Kidney epithelial cell (primary cell): ENCODE results near the gene DMTF1. TPM values are rescaled to one million over a fixed set of nuclear protein-coding genes. Genes with fewer than 3 reads are reported as not detected.

Source experiments
- DNase-seq: peaks from one replicate; pipeline ENCODE4 v3.0.0-alpha.2; 2010; ENCODE audit warnings: low read depth
- H3K27me3 ChIP-seq: 2 replicates; pipeline ENCODE4 v1.6.0; 2011; ENCODE audit warnings: low read length; ENCODE audit not compliant: control insufficient read depth, insufficient read depth
- H3K36me3 ChIP-seq: 2 replicates; pipeline ENCODE4 v1.5.1; 2011; ENCODE audit warnings: low read length; ENCODE audit not compliant: control insufficient read depth, insufficient read depth
- H3K4me3 ChIP-seq: 2 replicates; pipeline ENCODE4 v1.5.1; 2011; ENCODE audit warnings: low read depth, mild to moderate bottlenecking, control low read depth, low read length
- CTCF ChIP-seq: IDR thresholded peaks from 2 replicates; pipeline ENCODE4 v1.5.1; 2011; ENCODE audit warnings: mild to moderate bottlenecking, moderate library complexity, low read length, control low read depth, inconsistent platforms; ENCODE audit not compliant: insufficient read depth, poor library complexity, severe bottlenecking
- total RNA-seq: library from RNA; depleted of rRNA; stranded (reverse); fragments of >200 nt; gene quantifications from 2 replicates; pipeline ENCODE4 v1.2.3, GENCODE V29; 2015

DMTF1 gene, protein sequence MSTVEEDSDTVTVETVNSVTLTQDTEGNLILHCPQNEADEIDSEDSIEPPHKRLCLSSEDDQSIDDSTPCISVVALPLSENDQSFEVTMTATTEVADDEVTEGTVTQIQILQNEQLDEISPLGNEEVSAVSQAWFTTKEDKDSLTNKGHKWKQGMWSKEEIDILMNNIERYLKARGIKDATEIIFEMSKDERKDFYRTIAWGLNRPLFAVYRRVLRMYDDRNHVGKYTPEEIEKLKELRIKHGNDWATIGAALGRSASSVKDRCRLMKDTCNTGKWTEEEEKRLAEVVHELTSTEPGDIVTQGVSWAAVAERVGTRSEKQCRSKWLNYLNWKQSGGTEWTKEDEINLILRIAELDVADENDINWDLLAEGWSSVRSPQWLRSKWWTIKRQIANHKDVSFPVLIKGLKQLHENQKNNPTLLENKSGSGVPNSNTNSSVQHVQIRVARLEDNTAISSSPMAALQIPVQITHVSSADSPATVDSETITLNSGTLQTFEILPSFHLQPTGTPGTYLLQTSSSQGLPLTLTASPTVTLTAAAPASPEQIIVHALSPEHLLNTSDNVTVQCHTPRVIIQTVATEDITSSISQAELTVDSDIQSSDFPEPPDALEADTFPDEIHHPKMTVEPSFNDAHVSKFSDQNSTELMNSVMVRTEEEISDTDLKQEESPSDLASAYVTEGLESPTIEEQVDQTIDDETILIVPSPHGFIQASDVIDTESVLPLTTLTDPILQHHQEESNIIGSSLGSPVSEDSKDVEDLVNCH
- 37.3 and 40.4 TPM in 2 replicates for total RNA-seq

- Histone ChIP-seq H3K27me3 (no peaks in the 10 kb centered on the region), H3K4me3 (peak within 1 kb of the TSS; percentile 95), H3K36me3 (no peaks in the 10 kb centered on the region)
- DNase-seq = peak; percentile 72
- TF ChIP-seq CTCF = no peak
Observed at GRCh38 chr7:87152112-87152896, at the start of gene DMTF1. Gene DMTF1, plus strand, starts transcription at chr7:87152453. Its CDS starts 12,489 bp downstream, at chr7:87164942.

- no peak for TF ChIP-seq CTCF
- no peak overlapping the region for H3K4me3 ChIP-seq
- no peaks in the 10 kb centered on the region for H3K27me3 ChIP-seq
- H3K36me3 ChIP-seq = no peaks in the 10 kb centered on the region
- no peak for DNase-seq
Observed at GRCh38 chr7:87105401-87105800, 46.9 kb upstream of the DMTF1 start.

DNA sequence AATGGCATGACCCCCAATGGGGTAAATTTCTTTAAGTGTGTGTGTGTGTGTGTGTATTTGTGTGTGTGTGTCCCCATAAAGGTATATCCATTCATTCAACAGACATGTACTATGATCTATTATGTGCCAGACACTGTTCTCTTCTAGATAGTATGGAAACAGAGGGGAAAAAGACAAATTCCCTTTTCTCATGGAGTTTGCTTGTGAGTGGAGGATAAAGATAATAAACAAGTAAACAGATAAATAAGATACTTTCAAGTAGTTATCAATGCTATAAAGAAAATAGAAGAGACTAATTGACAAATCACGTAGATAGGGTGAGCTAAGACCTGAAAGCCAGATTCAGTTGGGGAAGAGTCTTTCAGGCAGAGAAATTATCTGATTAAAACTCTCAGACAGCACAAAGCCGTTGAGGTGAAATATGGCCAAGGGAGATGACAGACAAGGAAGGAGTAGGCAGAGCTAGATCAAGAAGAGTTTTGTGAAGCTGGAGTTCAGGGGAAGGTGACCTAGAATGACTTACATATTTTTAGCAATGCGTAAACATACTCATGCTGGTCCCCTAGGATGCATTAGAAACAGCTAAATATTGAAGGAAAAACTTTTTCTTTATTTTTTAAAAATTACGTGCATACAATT lies 45.2 kb upstream of the DMTF1 start:
- Histone ChIP-seq H3K27me3 (no peaks in the 10 kb centered on the region), H3K4me3 (no peak overlapping the region), H3K36me3 (no peaks in the 10 kb centered on the region)
- TF ChIP-seq CTCF = no peak
- DNase-seq = no peak

GRCh38 chr7:87107949-87108776 lies 44.1 kb upstream of the DMTF1 start:
- no peaks in the 10 kb centered on the region for H3K36me3 ChIP-seq
- DNase-seq = no peak
- H3K4me3 ChIP-seq = no peak overlapping the region
- no peaks in the 10 kb centered on the region for H3K27me3 ChIP-seq
- no peak for TF ChIP-seq CTCF

DNA sequence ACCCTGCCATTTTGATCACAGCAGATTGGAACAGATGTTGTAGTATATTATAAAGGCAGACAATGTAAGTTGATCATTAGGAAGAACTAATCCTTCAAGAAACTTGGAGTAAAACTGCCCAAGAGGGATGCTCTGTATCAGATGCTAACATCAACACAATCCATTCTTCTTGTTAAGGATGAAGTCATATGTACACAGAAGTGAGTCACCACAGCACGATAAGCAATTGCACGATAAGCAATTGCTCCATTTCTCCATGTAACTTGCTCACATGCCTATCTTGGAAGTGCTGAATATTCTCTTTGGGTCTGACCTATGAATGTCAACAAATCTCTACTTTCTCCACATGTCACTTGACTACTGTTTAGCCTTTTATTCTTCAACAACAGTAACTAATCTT lies 41.5 kb upstream of the DMTF1 start:
- no peak for TF ChIP-seq CTCF
- DNase-seq = no peak

More for the DNA sequence above, 41.5 kb upstream of the DMTF1 start:
- H3K27me3 ChIP-seq = no peaks in the 10 kb centered on the region
- H3K36me3 ChIP-seq = no peaks in the 10 kb centered on the region
- no peak overlapping the region for H3K4me3 ChIP-seq
